SW480 (cell line): ENCODE data around the gene TSR1.

Experiments
- DNase-seq: peaks from one replicate; pipeline ENCODE4 v3.0.0-alpha.2; 2016; ENCODE audit warnings: low spot score

Gene TSR1

GRCh38 chr17:2336215-2336851 lies at the start of gene TSR1:
Gene TSR1 (minus strand): TSS chr17:2336457. CDS start chr17:2336427, 30 bp downstream.
- DNase-seq = peak; percentile 85

- DNase-seq = no peak
Measured at GRCh38 chr17:2385240-2386210, 49.3 kb upstream of the TSR1 start.

GRCh38 chr17:2384439-2385127 lies 48.3 kb upstream of the TSR1 start:
- no peak for DNase-seq

GRCh38 chr17:2383628-2384167 lies 47.4 kb upstream of the TSR1 start:
- DNase-seq = no peak

- DNase-seq = no peak
Measured at GRCh38 chr17:2380950-2381649, 44.8 kb upstream of the TSR1 start.

- no peak for DNase-seq
Measured at GRCh38 chr17:2380226-2380922, 44.1 kb upstream of the TSR1 start.

- no peak for DNase-seq
Measured at GRCh38 chr17:2379489-2380225, 43.4 kb upstream of the TSR1 start.

GRCh38 chr17:2378905-2379304 lies 42.6 kb upstream of the TSR1 start:
- no peak for DNase-seq

GRCh38 chr17:2377659-2378058 lies 41.4 kb upstream of the TSR1 start:
- no peak for DNase-seq

GRCh38 chr17:2376107-2376506 lies 39.9 kb upstream of the TSR1 start:
- no peak for DNase-seq

GRCh38 chr17:2375406-2375805 lies 39.1 kb upstream of the TSR1 start:
- DNase-seq = no peak

- DNase-seq = no peak
Measured at GRCh38 chr17:2374549-2375285, 38.5 kb upstream of the TSR1 start.

GRCh38 chr17:2373179-2373578 lies 36.9 kb upstream of the TSR1 start:
- no peak for DNase-seq

- no peak for DNase-seq
Measured at GRCh38 chr17:2372681-2373080, 36.4 kb upstream of the TSR1 start.

GRCh38 chr17:2372180-2372579 lies 35.9 kb upstream of the TSR1 start:
- no peak for DNase-seq

GRCh38 chr17:2371183-2372130 lies 35.2 kb upstream of the TSR1 start:
- DNase-seq = no peak

GRCh38 chr17:2370211-2370589 lies 33.9 kb upstream of the TSR1 start:
- no peak for DNase-seq

- no peak for DNase-seq
Measured at GRCh38 chr17:2369551-2370210, 33.4 kb upstream of the TSR1 start.
